Spinal cord (tissue), 10 donors: ENCODE results near the gene SLC39A6. TPM values are rescaled to one million over a fixed set of nuclear protein-coding genes. Genes with fewer than 3 reads are reported as not detected.

Source experiments
- DNase-seq, 6 donors: peaks; one replicate each; pipeline versions ENCODE4 v3.0.0 to v3.0.0-alpha.2; 2013 to 2015; ENCODE audit warnings: low spot score in 6 of 6, low read depth in 4 of 6
- H3K27ac ChIP-seq: one replicate; pipeline ENCODE4 v1.5.1; 2013; ENCODE audit warnings: low read depth, low read length, control low read depth
- H3K27me3 ChIP-seq: one replicate; pipeline ENCODE4 v1.6.1; 2013; ENCODE audit warnings: low read length; ENCODE audit not compliant: control insufficient read depth, insufficient read depth
- H3K36me3 ChIP-seq: one replicate; pipeline ENCODE4 v1.6.1; 2013; ENCODE audit warnings: low read length; ENCODE audit not compliant: control insufficient read depth, insufficient read depth
- H3K4me1 ChIP-seq: one replicate; pipeline ENCODE4 v1.6.1; 2013; ENCODE audit warnings: low read length; ENCODE audit not compliant: control insufficient read depth, insufficient read depth
- H3K4me3 ChIP-seq: one replicate; pipeline ENCODE4 v1.5.1; 2013; ENCODE audit warnings: low read depth, low read length, control low read depth
- H3K9me3 ChIP-seq: one replicate; pipeline ENCODE4 v1.6.1; 2013; ENCODE audit warnings: low read length; ENCODE audit not compliant: control insufficient read depth, insufficient read depth
- WGBS: methylation state at CpG from one replicate; pipeline ENCODE4 v1.1.5; 2013; ENCODE audit warnings: missing lambda C conversion rate; ENCODE audit not compliant: insufficient coverage; 5-methylcytosine and 5-hydroxymethylcytosine counted together
- polyA plus RNA-seq, 2 donors: library from polyadenylated mRNA; unstranded; fragments of 120-200 nt; gene quantifications; one replicate each; pipeline ENCODE4 v1.2.1, GENCODE V29; 2013; ENCODE audit not compliant: insufficient read length in 2 of 2
- total RNA-seq, 2 donors: library from RNA; depleted of rRNA in 1 of 2; stranded (reverse); fragments of 120-200 nt in 1 of 2; fragments of >200 nt in 1 of 2; gene quantifications; one replicate each; pipeline versions ENCODE4 v1.2.3 to v1.2.4, GENCODE V29; 2013 to 2014
- donor health status: healthy.

SLC39A6 gene
- total and polyA plus RNA-seq, 4 donors, result 92.1 to 121 (median 104) TPM

GRCh38 chr18:36109737-36110136 is 19.4 kb downstream of the SLC39A6 start:
- WGBS, result no CpG with 5 or more reads among the region's 1 CpG

GRCh38 chr18:36108601-36109000 is 20.5 kb downstream of the SLC39A6 start:
- H3K27ac ChIP-seq, result no peak overlapping the region
- H3K4me1 ChIP-seq, result no peaks in the 10 kb centered on the region
- no peak for DNase-seq
- no peaks in the 10 kb centered on the region for H3K27me3 ChIP-seq
- WGBS, result no CpG with 5 or more reads among the region's 5 CpGs
- H3K36me3 ChIP-seq, result peaks cover 20% of the 10 kb centered on the region
- no peak overlapping the region for H3K4me3 ChIP-seq
- H3K9me3 ChIP-seq, result no peaks in the 10 kb centered on the region

More at GRCh38 chr18:36109737-36110136, 19.4 kb downstream of the SLC39A6 start:
- Histone ChIP-seq H3K27me3 (no peaks in the 10 kb centered on the region), H3K4me1 (no peaks in the 10 kb centered on the region), H3K36me3 (peaks cover 25% of the 10 kb centered on the region), H3K27ac (no peak overlapping the region), H3K4me3 (no peak overlapping the region), H3K9me3 (no peaks in the 10 kb centered on the region)
- no peak for DNase-seq

DNA sequence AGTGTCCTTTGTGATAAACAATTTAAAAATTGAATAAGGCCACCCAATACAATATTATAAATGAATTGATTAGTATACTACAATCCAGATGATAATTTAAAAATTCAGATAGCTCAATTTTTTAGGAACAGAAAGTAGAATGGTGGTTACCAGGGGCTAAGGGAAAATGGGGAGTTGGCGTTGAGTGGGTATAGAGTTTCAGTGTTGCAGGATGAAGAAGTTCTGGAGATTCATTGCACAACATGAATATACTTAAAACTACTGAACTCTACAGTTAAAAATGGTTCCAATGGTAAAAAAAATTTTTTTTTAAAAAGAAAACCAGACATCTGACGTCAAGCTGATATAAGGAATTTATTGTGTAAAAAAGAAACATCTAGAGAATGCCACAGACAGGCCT is 20.9 kb downstream of the SLC39A6 start:
- no peak for DNase-seq
- H3K4me1 ChIP-seq, result no peaks in the 10 kb centered on the region
- H3K9me3 ChIP-seq, result no peaks in the 10 kb centered on the region
- WGBS, result no CpG with 5 or more reads among the region's 2 CpGs
- H3K4me3 ChIP-seq, result no peak overlapping the region
- no peak overlapping the region for H3K27ac ChIP-seq
- no peaks in the 10 kb centered on the region for H3K27me3 ChIP-seq
- peaks cover 18% of the 10 kb centered on the region for H3K36me3 ChIP-seq

GRCh38 chr18:36107477-36107876 is 21.7 kb downstream of the SLC39A6 start:
- no peak for DNase-seq
- Histone ChIP-seq H3K27me3 (no peaks in the 10 kb centered on the region), H3K36me3 (peaks cover 14% of the 10 kb centered on the region), H3K4me3 (no peak overlapping the region), H3K4me1 (no peaks in the 10 kb centered on the region), H3K9me3 (peaks cover 3% of the 10 kb centered on the region), H3K27ac (no peak overlapping the region)

DNA sequence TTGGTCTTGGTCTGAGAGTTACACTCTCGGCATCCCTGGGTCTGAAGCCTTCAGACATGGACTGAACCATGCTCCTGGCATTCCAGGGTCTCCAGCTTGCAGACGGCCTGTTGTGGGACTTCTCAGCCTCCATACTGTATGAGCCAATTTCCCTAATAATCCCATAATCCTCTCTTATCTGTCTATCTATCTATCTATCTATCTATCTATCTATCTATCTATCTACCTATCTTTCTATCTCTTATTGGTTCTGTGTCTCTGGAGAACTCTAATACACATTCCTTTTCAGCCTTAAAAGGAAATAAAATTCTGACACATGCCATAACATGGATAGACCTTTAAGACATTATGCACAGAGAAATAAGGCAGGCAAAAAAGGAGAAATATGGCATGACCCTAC is 24.4 kb downstream of the SLC39A6 start:
- DNase-seq, result no peak
- H3K4me1 ChIP-seq, result no peaks in the 10 kb centered on the region
- H3K4me3 ChIP-seq, result no peak overlapping the region
- no peaks in the 10 kb centered on the region for H3K36me3 ChIP-seq
- H3K27ac ChIP-seq, result no peak overlapping the region
- WGBS, result 92% methylated on average over 2 of the region's 2 CpGs
- H3K27me3 ChIP-seq, result no peaks in the 10 kb centered on the region
- H3K9me3 ChIP-seq, result peaks cover 9% of the 10 kb centered on the region

DNA sequence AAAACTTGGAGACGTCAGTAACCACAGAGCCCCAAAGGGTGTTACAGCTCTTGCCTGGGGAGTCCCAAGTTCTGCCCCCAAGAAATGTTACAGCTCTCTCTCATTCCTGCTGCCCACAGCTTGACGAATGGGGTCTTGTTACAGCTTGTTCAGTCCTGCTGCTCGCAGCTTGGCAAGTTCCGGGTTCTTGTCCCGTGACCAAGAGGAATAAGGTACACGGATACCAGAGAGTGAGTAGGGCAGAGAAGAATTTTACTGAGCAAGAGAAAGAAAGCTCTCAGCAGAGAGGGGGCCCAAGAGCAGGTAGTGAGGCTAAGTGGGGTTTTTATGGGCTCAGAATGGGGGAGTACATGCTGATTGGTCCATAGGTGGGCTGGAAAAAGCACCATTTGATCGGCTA is 27.2 kb downstream of the SLC39A6 start:
- H3K4me3 ChIP-seq, result no peak overlapping the region
- no peaks in the 10 kb centered on the region for H3K27me3 ChIP-seq
- H3K27ac ChIP-seq, result no peak overlapping the region
- no peak for DNase-seq
- WGBS, result 98% methylated on average over 7 of the region's 7 CpGs
- no peaks in the 10 kb centered on the region for H3K36me3 ChIP-seq
- H3K9me3 ChIP-seq, result peaks cover 9% of the 10 kb centered on the region
- H3K4me1 ChIP-seq, result no peaks in the 10 kb centered on the region

- DNase-seq, result no peak
- no peak overlapping the region for H3K27ac ChIP-seq
- peaks cover 9% of the 10 kb centered on the region for H3K9me3 ChIP-seq
- no peaks in the 10 kb centered on the region for H3K4me1 ChIP-seq
- no peaks in the 10 kb centered on the region for H3K36me3 ChIP-seq
- H3K4me3 ChIP-seq, result no peak overlapping the region
- H3K27me3 ChIP-seq, result no peaks in the 10 kb centered on the region
Observed at GRCh38 chr18:36099311-36099710, 29.8 kb downstream of the SLC39A6 start.

DNA sequence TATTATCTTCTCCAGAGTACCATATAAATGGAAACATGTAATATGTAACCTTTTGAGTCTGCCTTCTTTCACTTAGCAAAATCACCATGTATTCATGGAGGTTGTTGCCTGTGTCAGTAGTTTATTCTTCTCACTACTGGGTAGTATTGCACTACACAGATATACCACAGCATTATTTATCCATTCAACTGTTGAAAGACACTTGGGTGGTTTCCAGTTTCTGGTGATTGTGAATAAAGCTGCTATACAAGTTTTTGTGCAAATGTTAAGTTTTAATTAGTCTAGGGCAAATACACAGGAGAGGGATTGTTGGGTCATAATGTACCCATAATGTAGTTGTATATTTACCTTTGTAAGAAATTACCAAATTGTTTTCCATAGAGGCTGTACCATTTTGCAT is 32.2 kb downstream of the SLC39A6 start:
- peak in 1 of 6 donors; percentile 18 for DNase-seq
- Histone ChIP-seq H3K27me3 (no peaks in the 10 kb centered on the region), H3K27ac (no peak overlapping the region), H3K9me3 (peaks cover 4% of the 10 kb centered on the region), H3K4me3 (no peak overlapping the region), H3K36me3 (no peaks in the 10 kb centered on the region), H3K4me1 (no peaks in the 10 kb centered on the region)

DNA sequence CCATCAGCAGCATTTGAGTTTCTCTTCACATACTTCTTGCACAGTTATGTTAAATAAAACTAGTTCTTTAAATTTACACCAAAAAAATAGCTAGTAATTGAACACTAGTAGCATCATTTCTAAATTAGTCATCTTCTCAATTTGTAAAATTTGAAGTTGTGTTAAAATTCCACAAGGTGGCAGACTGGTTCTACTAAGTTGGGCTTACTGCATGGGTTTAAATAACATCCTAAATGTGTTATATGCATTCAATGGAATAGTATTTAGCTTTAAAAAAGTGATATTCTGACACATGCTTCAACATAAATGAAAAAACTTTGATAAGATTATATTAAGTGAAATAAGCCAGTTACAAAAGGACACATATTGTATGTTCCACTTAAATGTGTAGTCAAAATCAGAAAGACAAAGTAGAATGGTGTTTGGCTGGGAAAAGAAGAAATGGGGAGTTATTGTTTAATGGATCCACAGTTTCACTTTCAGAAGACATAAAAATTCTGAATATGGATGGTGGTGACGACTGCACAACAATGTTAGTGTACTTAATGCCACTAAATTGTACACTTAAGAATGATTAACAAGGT is 33.1 kb downstream of the SLC39A6 start:
- H3K4me1 ChIP-seq, result no peaks in the 10 kb centered on the region
- peak in 4 of 6 donors; percentile 5 to 76 (median 40) for DNase-seq
- H3K27me3 ChIP-seq, result no peaks in the 10 kb centered on the region
- no peak overlapping the region for H3K27ac ChIP-seq
- no CpG with 5 or more reads among the region's 1 CpG for WGBS
- H3K9me3 ChIP-seq, result no peaks in the 10 kb centered on the region
- H3K4me3 ChIP-seq, result no peak overlapping the region
- H3K36me3 ChIP-seq, result no peaks in the 10 kb centered on the region

DNA sequence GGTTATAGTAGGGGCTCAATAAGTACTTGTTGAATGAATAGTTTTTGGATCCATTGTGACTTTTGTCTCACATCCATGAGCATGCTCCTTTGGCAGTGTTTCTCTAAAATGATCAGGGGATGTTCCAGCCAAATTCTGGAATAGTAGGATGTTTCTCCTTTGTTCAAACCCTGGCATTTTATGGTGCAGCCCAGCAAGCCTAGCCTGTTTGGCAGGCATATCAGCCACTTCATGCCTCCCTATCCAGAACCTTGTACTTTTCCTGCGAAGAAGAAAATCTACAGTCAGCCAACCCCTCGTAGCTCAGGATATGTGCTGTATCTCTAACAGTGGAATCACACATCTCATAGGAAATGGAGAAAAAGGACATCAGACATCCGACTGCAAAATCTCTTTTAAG is 34.7 kb downstream of the SLC39A6 start:
- Histone ChIP-seq H3K27me3 (no peaks in the 10 kb centered on the region), H3K36me3 (no peaks in the 10 kb centered on the region), H3K9me3 (no peaks in the 10 kb centered on the region), H3K27ac (no peak overlapping the region), H3K4me1 (no peaks in the 10 kb centered on the region), H3K4me3 (no peak overlapping the region)
- 80% methylated on average over 1 of the region's 3 CpGs for WGBS
- no peak for DNase-seq
